Measurements from ENCODE around the gene FSTL4. TPM values are rescaled to one million over a fixed set of nuclear protein-coding genes. Genes with fewer than 3 reads are reported as not detected.
A peak's percentile ranks its signal among the peaks of the same experiment; 100 is the strongest.

Gene FSTL4
- total and polyA plus RNA-seq, 4 donors = 2.3 to 6.4 (median 5.5) TPM

DNA sequence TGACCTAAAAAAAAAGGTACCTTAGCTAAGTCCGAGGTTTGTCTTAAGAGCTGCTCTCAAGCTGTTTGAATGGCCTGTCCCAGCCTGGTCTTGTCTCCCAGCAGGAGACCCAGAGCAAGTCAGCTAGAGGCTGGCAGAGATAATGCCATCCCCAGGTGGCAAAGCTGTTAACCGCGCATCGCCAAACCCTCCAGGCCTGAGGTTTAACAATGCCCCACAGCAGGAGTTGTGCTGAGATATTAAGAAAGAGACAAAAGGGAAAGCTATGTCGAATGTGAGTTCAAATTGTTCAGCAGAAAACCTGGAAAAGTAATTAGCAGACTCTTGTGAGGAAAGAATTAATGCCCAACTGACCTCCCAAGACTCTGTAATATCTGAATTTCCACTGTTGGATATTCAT is 187.1 kb downstream of the FSTL4 start:
- DNase-seq (ENCODE audit: low read depth in 4 of 6, low spot score in 6 of 6) = peak in 1 of 6 donors; percentile 45
- Histone ChIP-seq H3K4me1 (ENCODE audit: control insufficient read depth, insufficient read depth, low read length) (peaks cover 22% of the 10 kb centered on the region), H3K27me3 (ENCODE audit: control insufficient read depth, insufficient read depth, low read length) (peaks cover 8% of the 10 kb centered on the region), H3K27ac (ENCODE audit: low read depth, low read length) (no peak overlapping the region), H3K4me3 (ENCODE audit: low read depth, low read length) (no peak overlapping the region), H3K36me3 (ENCODE audit: control insufficient read depth, insufficient read depth, low read length) (no peaks in the 10 kb centered on the region), H3K9me3 (ENCODE audit: control insufficient read depth, insufficient read depth, low read length) (no peaks in the 10 kb centered on the region)
- WGBS (ENCODE audit: insufficient coverage) = 83% methylated on average over 4 of the region's 5 CpGs

- 32% methylated on average over 30 of the region's 30 CpGs for WGBS (ENCODE audit: insufficient coverage)
- DNase-seq (ENCODE audit: low read depth in 4 of 6, low spot score in 6 of 6) = peak in 4 of 6 donors; percentile 8 to 70 (median 34)
- Histone ChIP-seq H3K27me3 (ENCODE audit: control insufficient read depth, insufficient read depth, low read length) (peaks cover 8% of the 10 kb centered on the region), H3K4me3 (ENCODE audit: low read depth, low read length) (no peak overlapping the region), H3K36me3 (ENCODE audit: control insufficient read depth, insufficient read depth, low read length) (no peaks in the 10 kb centered on the region), H3K4me1 (ENCODE audit: control insufficient read depth, insufficient read depth, low read length) (peaks cover 22% of the 10 kb centered on the region), H3K9me3 (ENCODE audit: control insufficient read depth, insufficient read depth, low read length) (no peaks in the 10 kb centered on the region), H3K27ac (ENCODE audit: low read depth, low read length) (no peak overlapping the region)
These were observed 188.6 kb downstream of the FSTL4 start for GRCh38 chr5:133423618-133424282.

DNA sequence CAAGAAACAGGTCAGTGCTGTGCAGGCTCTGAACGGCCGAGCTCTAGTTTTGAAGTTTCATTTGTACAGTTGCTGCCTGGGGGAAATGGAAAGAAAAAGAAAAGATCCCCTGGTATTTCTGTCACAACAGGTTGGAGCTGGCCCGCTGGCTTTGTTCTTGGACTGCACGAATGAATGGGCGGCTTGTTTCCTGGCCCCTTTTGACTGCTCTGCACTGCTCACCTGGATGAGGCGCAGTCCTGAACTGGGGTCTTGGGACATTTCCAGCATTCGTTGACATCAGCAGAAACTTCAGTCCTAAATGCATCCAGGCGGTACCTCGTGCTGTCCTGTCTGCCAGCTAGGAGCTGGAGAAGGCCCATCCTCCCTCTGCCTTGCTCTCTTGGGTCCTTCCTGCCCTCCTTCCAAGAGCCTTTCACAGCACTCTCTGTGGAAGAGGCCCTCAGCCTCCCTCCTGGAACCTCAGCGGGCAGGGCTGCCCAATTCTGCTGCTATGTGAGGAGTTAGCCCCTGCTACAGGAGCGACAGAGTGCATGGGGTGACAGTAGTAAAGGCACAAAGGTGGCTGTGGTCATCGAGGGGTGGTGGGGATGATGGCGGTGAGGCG is 189.2 kb downstream of the FSTL4 start:
- 80% methylated on average over 14 of the region's 14 CpGs for WGBS (ENCODE audit: insufficient coverage)
- H3K27me3 ChIP-seq (ENCODE audit: control insufficient read depth, insufficient read depth, low read length) = peaks cover 8% of the 10 kb centered on the region
- H3K36me3 ChIP-seq (ENCODE audit: control insufficient read depth, insufficient read depth, low read length) = no peaks in the 10 kb centered on the region
- H3K27ac ChIP-seq (ENCODE audit: low read depth, low read length) = no peak overlapping the region
- H3K9me3 ChIP-seq (ENCODE audit: control insufficient read depth, insufficient read depth, low read length) = no peaks in the 10 kb centered on the region
- DNase-seq (ENCODE audit: low read depth in 4 of 6, low spot score in 6 of 6) = no peak
- peaks cover 18% of the 10 kb centered on the region for H3K4me1 ChIP-seq (ENCODE audit: control insufficient read depth, insufficient read depth, low read length)
- no peak overlapping the region for H3K4me3 ChIP-seq (ENCODE audit: low read depth, low read length)

GRCh38 chr5:133421806-133422205 is 190.5 kb downstream of the FSTL4 start:
- Histone ChIP-seq H3K36me3 (ENCODE audit: control insufficient read depth, insufficient read depth, low read length) (no peaks in the 10 kb centered on the region), H3K4me1 (ENCODE audit: control insufficient read depth, insufficient read depth, low read length) (peaks cover 18% of the 10 kb centered on the region), H3K9me3 (ENCODE audit: control insufficient read depth, insufficient read depth, low read length) (no peaks in the 10 kb centered on the region), H3K4me3 (ENCODE audit: low read depth, low read length) (no peak overlapping the region), H3K27ac (ENCODE audit: low read depth, low read length) (no peak overlapping the region), H3K27me3 (ENCODE audit: control insufficient read depth, insufficient read depth, low read length) (peaks cover 8% of the 10 kb centered on the region)
- WGBS (ENCODE audit: insufficient coverage) = 81% methylated on average over 5 of the region's 5 CpGs
- no peak for DNase-seq (ENCODE audit: low read depth in 4 of 6, low spot score in 6 of 6)

GRCh38 chr5:133421394-133421793 is 190.9 kb downstream of the FSTL4 start:
- DNase-seq (ENCODE audit: low read depth in 4 of 6, low spot score in 6 of 6) = peak in 2 of 6 donors; percentile 20 to 62
- H3K4me1 ChIP-seq (ENCODE audit: control insufficient read depth, insufficient read depth, low read length) = peaks cover 16% of the 10 kb centered on the region
- no peak overlapping the region for H3K4me3 ChIP-seq (ENCODE audit: low read depth, low read length)
- peaks cover 8% of the 10 kb centered on the region for H3K27me3 ChIP-seq (ENCODE audit: control insufficient read depth, insufficient read depth, low read length)
- H3K9me3 ChIP-seq (ENCODE audit: control insufficient read depth, insufficient read depth, low read length) = no peaks in the 10 kb centered on the region
- no peaks in the 10 kb centered on the region for H3K36me3 ChIP-seq (ENCODE audit: control insufficient read depth, insufficient read depth, low read length)
- no peak overlapping the region for H3K27ac ChIP-seq (ENCODE audit: low read depth, low read length)
- WGBS (ENCODE audit: insufficient coverage) = 65% methylated on average over 8 of the region's 8 CpGs

- Histone ChIP-seq H3K9me3 (ENCODE audit: control insufficient read depth, insufficient read depth, low read length) (no peaks in the 10 kb centered on the region), H3K27me3 (ENCODE audit: control insufficient read depth, insufficient read depth, low read length) (peaks cover 5% of the 10 kb centered on the region), H3K27ac (ENCODE audit: low read depth, low read length) (no peak overlapping the region), H3K36me3 (ENCODE audit: control insufficient read depth, insufficient read depth, low read length) (no peaks in the 10 kb centered on the region), H3K4me3 (ENCODE audit: low read depth, low read length) (no peak overlapping the region), H3K4me1 (ENCODE audit: control insufficient read depth, insufficient read depth, low read length) (peaks cover 12% of the 10 kb centered on the region)
- 90% methylated on average over 4 of the region's 5 CpGs for WGBS (ENCODE audit: insufficient coverage)
- DNase-seq (ENCODE audit: low read depth in 4 of 6, low spot score in 6 of 6) = no peak
These were observed 191.7 kb downstream of the FSTL4 start for GRCh38 chr5:133420440-133421301.

DNA sequence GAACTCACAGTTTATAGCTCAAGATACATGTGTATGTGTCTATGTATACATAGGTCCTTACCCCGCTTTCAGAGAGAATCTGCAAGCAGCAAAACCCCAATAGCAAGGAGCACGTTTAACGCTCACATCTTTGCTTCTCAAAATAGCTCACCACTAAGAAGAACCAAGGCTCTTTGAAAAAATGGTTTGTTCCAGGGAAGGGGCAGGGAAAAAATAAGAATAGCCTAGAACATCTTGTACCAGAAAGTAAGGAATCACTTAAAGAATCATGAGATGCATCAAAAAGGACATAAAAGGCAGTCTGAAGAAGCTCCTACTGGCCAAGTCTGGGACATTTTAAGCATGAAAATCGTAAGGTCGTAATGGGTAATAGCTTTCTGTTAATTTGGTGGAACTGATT is 196.4 kb downstream of the FSTL4 start:
- no peak overlapping the region for H3K27ac ChIP-seq (ENCODE audit: low read depth, low read length)
- H3K27me3 ChIP-seq (ENCODE audit: control insufficient read depth, insufficient read depth, low read length) = no peaks in the 10 kb centered on the region
- no peak for DNase-seq (ENCODE audit: low read depth in 4 of 6, low spot score in 6 of 6)
- no peak overlapping the region for H3K4me3 ChIP-seq (ENCODE audit: low read depth, low read length)
- WGBS (ENCODE audit: insufficient coverage) = 100% methylated on average over 1 of the region's 5 CpGs
- H3K9me3 ChIP-seq (ENCODE audit: control insufficient read depth, insufficient read depth, low read length) = no peaks in the 10 kb centered on the region
- no peaks in the 10 kb centered on the region for H3K4me1 ChIP-seq (ENCODE audit: control insufficient read depth, insufficient read depth, low read length)
- H3K36me3 ChIP-seq (ENCODE audit: control insufficient read depth, insufficient read depth, low read length) = no peaks in the 10 kb centered on the region

DNA sequence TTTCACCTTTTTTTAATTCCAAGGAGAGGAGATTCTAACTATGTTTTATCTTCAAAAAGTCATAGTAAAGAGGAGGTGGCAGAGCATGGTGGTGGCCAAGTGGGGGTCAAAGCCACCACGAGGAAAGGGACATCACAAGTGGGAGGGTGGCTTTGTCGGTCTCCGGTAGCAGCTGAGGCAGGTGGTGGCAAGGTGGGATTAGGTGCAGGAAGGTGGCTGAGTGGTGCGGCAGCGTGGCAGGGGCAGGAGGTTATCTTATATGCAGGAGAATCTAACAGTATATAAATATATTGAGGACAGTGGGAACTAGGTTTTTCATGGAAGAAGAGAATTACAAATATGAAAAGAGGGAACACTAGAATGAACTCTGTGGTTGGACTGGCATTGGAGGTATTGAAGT is 196.8 kb downstream of the FSTL4 start:
- WGBS (ENCODE audit: insufficient coverage) = 87% methylated on average over 3 of the region's 5 CpGs
- no peak overlapping the region for H3K27ac ChIP-seq (ENCODE audit: low read depth, low read length)
- H3K36me3 ChIP-seq (ENCODE audit: control insufficient read depth, insufficient read depth, low read length) = no peaks in the 10 kb centered on the region
- no peak for DNase-seq (ENCODE audit: low read depth in 4 of 6, low spot score in 6 of 6)
- H3K4me3 ChIP-seq (ENCODE audit: low read depth, low read length) = no peak overlapping the region
- H3K27me3 ChIP-seq (ENCODE audit: control insufficient read depth, insufficient read depth, low read length) = no peaks in the 10 kb centered on the region
- no peaks in the 10 kb centered on the region for H3K9me3 ChIP-seq (ENCODE audit: control insufficient read depth, insufficient read depth, low read length)
- H3K4me1 ChIP-seq (ENCODE audit: control insufficient read depth, insufficient read depth, low read length) = no peaks in the 10 kb centered on the region

DNA sequence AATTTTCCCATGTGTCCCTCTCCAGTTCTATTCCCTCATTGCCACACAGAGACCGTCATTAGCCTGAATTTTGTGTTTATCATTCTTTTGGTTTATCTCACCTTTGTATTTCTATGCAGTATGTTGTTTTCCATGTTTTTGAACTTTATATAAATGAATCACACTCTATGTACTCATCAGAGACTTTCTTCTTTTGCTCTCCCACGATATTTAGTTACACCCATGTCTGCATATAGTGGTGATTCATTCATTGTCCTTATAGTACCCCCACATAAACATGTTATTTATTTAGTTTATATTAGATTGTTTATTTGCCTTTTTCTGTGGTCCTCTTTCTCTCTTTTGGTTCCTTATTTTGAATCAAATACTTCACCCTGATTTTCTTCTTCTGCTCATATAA is 199.7 kb downstream of the FSTL4 start:
- no CpG with 5 or more reads among the region's 2 CpGs for WGBS (ENCODE audit: insufficient coverage)
- Histone ChIP-seq H3K36me3 (ENCODE audit: control insufficient read depth, insufficient read depth, low read length) (no peaks in the 10 kb centered on the region), H3K27ac (ENCODE audit: low read depth, low read length) (no peak overlapping the region), H3K27me3 (ENCODE audit: control insufficient read depth, insufficient read depth, low read length) (no peaks in the 10 kb centered on the region), H3K9me3 (ENCODE audit: control insufficient read depth, insufficient read depth, low read length) (no peaks in the 10 kb centered on the region), H3K4me3 (ENCODE audit: low read depth, low read length) (no peak overlapping the region), H3K4me1 (ENCODE audit: control insufficient read depth, insufficient read depth, low read length) (no peaks in the 10 kb centered on the region)
- DNase-seq (ENCODE audit: low read depth in 4 of 6, low spot score in 6 of 6) = no peak
